Loucy (cell line): Measurements from ENCODE around the gene LRRC59.

ENCODE experiments used
- H2AFZ ChIP-seq: fragments of 200-600 bp; sonication (generic); 2 replicates; pipeline ENCODE4 v1.6.0; 2016; ENCODE audit warnings: antibody characterized with exemption, mild to moderate bottlenecking, low read length, moderate library complexity
- H3F3A ChIP-seq: fragments of 200-600 bp; 2 replicates; pipeline ENCODE4 v1.6.0; 2016; ENCODE audit warnings: antibody characterized with exemption, low read depth, mild to moderate bottlenecking
- H3K27me3 ChIP-seq: fragments of 200-600 bp; sonication (generic); 2 replicates; pipeline ENCODE4 v1.6.1; 2014; ENCODE audit warnings: low read length, mild to moderate bottlenecking; ENCODE audit not compliant: insufficient read depth, poor library complexity, severe bottlenecking
- H3K36me3 ChIP-seq: fragments of 200-600 bp; sonication (generic); 2 replicates; pipeline ENCODE4 v1.6.1; 2016; ENCODE audit warnings: low read length; ENCODE audit not compliant: insufficient read depth
- H3K4me1 ChIP-seq: fragments of 200-600 bp; sonication (generic); 2 replicates; pipeline ENCODE4 v1.5.1; 2014; ENCODE audit warnings: low read length, mild to moderate bottlenecking; ENCODE audit not compliant: insufficient read depth, poor library complexity, severe bottlenecking
- H3K4me2 ChIP-seq: fragments of 200-600 bp; sonication (generic); 2 replicates; pipeline ENCODE4 v1.6.0; 2014; ENCODE audit warnings: antibody characterized with exemption, low read length, low read depth, mild to moderate bottlenecking; ENCODE audit not compliant: poor library complexity, severe bottlenecking
- H3K4me3 ChIP-seq: fragments of 200-600 bp; sonication (generic); 2 replicates; pipeline ENCODE4 v1.5.1; 2014; ENCODE audit warnings: low read length, mild to moderate bottlenecking, mixed read lengths; ENCODE audit not compliant: poor library complexity, severe bottlenecking
- H3K79me2 ChIP-seq: fragments of 200-600 bp; sonication (generic); 2 replicates; pipeline ENCODE4 v1.6.1; 2014; ENCODE audit warnings: low read length; ENCODE audit not compliant: insufficient read depth
- H3K9ac ChIP-seq: fragments of 200-600 bp; sonication (generic); 2 replicates; pipeline ENCODE4 v1.6.0; 2014; ENCODE audit warnings: mild to moderate bottlenecking, low read depth, low read length, moderate library complexity; ENCODE audit not compliant: poor library complexity, severe bottlenecking
- H3K9me2 ChIP-seq: fragments of 200-600 bp; sonication (generic); replicated peaks from 2 replicates; pipeline ENCODE4 v1.6.1; 2016; ENCODE audit warnings: low read depth, low read length, mixed read lengths
- H3K9me3 ChIP-seq: fragments of 200-600 bp; sonication (generic); 2 replicates; pipeline ENCODE4 v1.6.1; 2014; ENCODE audit warnings: mild to moderate bottlenecking, antibody characterized with exemption, low read length, low read depth; ENCODE audit not compliant: insufficient read depth
- H4K20me1 ChIP-seq: fragments of 200-600 bp; sonication (generic); 2 replicates; pipeline ENCODE4 v1.6.0; 2014; ENCODE audit warnings: antibody characterized with exemption, low read length, mild to moderate bottlenecking; ENCODE audit not compliant: insufficient read depth, poor library complexity, severe bottlenecking
- EZH2phosphoT487 ChIP-seq: fragments of 200-600 bp; IDR thresholded peaks from 2 replicates; pipeline ENCODE4 v1.6.1; 2018; ENCODE audit warnings: antibody characterized with exemption, mild to moderate bottlenecking, moderate library complexity, borderline replicate concordance
- TF ChIP-seq, protein P1 (sequence below): fragments of 200-600 bp; sonication (generic); conservative IDR thresholded peaks from 2 replicates; pipeline ENCODE4 v1.5.1; 2014; ENCODE audit warnings: mild to moderate bottlenecking, antibody characterized with exemption, low read length

LRRC59 gene

DNA sequence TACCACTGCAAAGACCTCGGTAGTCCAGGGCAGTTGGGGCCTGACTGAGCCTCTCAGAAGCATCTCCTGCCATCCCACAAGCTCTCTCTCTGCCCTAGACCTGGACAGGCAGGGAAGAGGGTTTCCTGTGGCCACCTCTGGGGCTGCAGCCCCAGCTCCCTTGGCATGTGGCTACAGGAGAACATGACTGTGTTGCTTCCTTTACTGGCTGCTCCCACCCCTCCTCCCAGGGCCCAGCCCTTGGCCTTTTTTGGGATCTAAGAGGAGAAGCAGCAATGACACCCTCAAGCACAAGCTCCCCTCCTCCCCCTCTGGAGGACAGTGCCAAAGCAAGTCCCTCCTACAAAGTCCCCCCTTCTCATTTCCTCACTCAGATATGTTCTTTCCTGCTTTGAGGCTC lies 29.9 kb downstream of the LRRC59 start:
- Histone ChIP-seq H3K4me2 (no peak overlapping the region), H4K20me1 (no peaks in the 10 kb centered on the region), H3F3A (no peaks in the 10 kb centered on the region), H3K9me3 (no peaks in the 10 kb centered on the region), H3K36me3 (peaks cover 44% of the 10 kb centered on the region), H3K4me3 (no peak overlapping the region), H3K9me2 (no peaks in the 10 kb centered on the region), H3K9ac (no peak overlapping the region), H3K27me3 (no peaks in the 10 kb centered on the region), H2AFZ (no peak overlapping the region), H3K79me2 (peaks cover 38% of the 10 kb centered on the region), H3K4me1 (peaks cover 19% of the 10 kb centered on the region)
- TF ChIP-seq EZH2phosphoT487 = no peak
- TF ChIP-seq, protein P1, sequence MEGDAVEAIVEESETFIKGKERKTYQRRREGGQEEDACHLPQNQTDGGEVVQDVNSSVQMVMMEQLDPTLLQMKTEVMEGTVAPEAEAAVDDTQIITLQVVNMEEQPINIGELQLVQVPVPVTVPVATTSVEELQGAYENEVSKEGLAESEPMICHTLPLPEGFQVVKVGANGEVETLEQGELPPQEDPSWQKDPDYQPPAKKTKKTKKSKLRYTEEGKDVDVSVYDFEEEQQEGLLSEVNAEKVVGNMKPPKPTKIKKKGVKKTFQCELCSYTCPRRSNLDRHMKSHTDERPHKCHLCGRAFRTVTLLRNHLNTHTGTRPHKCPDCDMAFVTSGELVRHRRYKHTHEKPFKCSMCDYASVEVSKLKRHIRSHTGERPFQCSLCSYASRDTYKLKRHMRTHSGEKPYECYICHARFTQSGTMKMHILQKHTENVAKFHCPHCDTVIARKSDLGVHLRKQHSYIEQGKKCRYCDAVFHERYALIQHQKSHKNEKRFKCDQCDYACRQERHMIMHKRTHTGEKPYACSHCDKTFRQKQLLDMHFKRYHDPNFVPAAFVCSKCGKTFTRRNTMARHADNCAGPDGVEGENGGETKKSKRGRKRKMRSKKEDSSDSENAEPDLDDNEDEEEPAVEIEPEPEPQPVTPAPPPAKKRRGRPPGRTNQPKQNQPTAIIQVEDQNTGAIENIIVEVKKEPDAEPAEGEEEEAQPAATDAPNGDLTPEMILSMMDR = no peak

DNA sequence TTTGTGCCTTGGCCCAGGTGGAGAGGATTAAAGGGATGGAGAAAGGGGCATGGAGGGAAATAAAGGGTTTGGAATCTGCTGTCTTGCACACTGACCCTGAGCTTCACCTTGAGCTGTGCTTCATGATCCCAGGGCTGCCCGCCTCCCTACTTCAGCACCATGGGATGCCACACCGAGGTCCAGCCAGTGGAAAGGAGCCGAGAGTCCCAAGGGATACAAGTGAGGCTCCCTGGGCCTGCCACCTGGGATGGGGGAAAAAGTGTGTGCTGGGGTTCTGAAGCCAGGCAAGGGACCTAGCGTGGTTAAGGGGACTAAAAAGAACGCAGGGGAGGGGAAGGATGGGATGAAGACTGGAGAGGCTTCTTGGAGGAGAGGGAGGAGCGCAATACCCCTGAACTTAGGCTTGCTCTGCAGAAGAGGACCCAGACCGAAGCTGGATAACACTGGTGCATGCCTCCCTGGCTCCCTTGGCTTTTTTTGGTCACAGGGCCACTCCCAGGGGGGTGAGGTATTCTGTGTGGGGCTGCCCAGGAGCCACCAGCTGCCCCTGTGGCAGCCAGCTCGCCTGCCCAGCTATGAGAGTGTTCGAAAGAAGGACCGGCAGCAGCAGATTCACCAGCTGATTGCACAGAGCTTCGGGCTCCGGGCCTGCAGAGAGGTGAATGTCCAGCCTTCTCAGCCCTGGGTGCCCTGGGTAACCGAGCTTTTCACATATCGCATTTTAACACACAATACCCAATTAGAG lies 31.5 kb downstream of the LRRC59 start:
- Histone ChIP-seq H3K27me3 (no peaks in the 10 kb centered on the region), H3K9me3 (no peaks in the 10 kb centered on the region), H3F3A (no peaks in the 10 kb centered on the region), H3K4me1 (peaks cover 5% of the 10 kb centered on the region), H3K4me3 (no peak overlapping the region), H3K9ac (no peak overlapping the region), H3K79me2 (peaks cover 22% of the 10 kb centered on the region), H3K36me3 (peaks cover 44% of the 10 kb centered on the region), H3K9me2 (no peaks in the 10 kb centered on the region), H3K4me2 (no peak overlapping the region), H2AFZ (no peak overlapping the region), H4K20me1 (no peaks in the 10 kb centered on the region)
- no peak for TF ChIP-seq EZH2phosphoT487
- TF ChIP-seq, protein P1 = no peak

DNA sequence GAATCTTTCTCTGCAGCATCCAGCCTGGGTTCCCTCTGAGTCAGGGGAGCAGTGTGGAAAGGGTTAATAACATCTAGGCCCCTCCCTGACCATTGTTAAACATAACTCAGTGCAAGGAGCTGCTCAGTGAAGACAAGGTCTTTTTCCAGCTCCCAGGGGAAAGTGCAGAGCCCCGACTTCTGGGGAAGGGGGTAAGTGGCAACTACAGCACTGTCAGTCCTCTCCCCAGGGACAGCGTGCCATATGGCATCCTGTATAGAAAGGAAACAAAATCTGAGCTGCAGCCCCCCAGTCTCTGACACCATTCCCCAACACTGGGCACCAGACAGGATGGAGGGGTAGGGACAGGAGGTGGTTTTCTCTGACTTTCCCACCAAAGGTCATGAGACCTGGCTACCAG lies 32.2 kb downstream of the LRRC59 start:
- no peak for TF ChIP-seq EZH2phosphoT487
- TF ChIP-seq, protein P1 = no peak
- H2AFZ ChIP-seq = no peak overlapping the region

More for the DNA sequence above, 32.2 kb downstream of the LRRC59 start:
- Histone ChIP-seq H3K79me2 (peaks cover 16% of the 10 kb centered on the region; the same call in 1 of the 2 replicates), H3K4me2 (no peak overlapping the region), H3K9ac (no peak overlapping the region), H3K4me1 (no peaks in the 10 kb centered on the region), H3K9me3 (no peaks in the 10 kb centered on the region), H3K36me3 (peaks cover 39% of the 10 kb centered on the region), H3K27me3 (no peaks in the 10 kb centered on the region), H3K4me3 (no peak overlapping the region), H3K9me2 (no peaks in the 10 kb centered on the region), H3F3A (no peaks in the 10 kb centered on the region), H4K20me1 (no peaks in the 10 kb centered on the region)
